Spleen (tissue), 11 donors: ENCODE measurements around the gene DOCK6. TPM values are rescaled to one million over a fixed set of nuclear protein-coding genes. Genes with fewer than 3 reads are reported as not detected.

Source experiments
- DNase-seq: peaks from one replicate; pipeline ENCODE4 v3.0.0-alpha.2; 2020
- H3K27ac ChIP-seq, 8 donors: fragments of 200-600 bp; sonication (generic) in 7 of 8; 1 replicate in 4 of 8; 2 replicates in 4 of 8; pipeline versions ENCODE4 v1.5.0 to v1.8.0; 2016 to 2021; ENCODE audit warnings: inconsistent platforms in 4 of 8, mild to moderate bottlenecking in 4 of 8, moderate library complexity in 1 of 8
- H3K27me3 ChIP-seq, 7 donors: fragments of 200-600 bp; sonication (generic) in 6 of 7; replicated peaks in 1 of 7; 1 replicate in 4 of 7; 2 replicates in 3 of 7; pipeline versions ENCODE4 v1.5.0 to v1.8.0; 2016 to 2021; ENCODE audit warnings: inconsistent platforms in 3 of 7, mild to moderate bottlenecking in 1 of 7
- H3K36me3 ChIP-seq, 6 donors: fragments of 200-600 bp; sonication (generic) in 5 of 6; 1 replicate in 4 of 6; 2 replicates in 2 of 6; pipeline versions ENCODE4 v1.5.0 to v1.8.0; 2016 to 2021; ENCODE audit warnings: inconsistent platforms in 2 of 6
- H3K4me1 ChIP-seq, 6 donors: fragments of 200-600 bp; sonication (generic) in 5 of 6; 1 replicate in 3 of 6; 2 replicates in 3 of 6; pipeline versions ENCODE4 v1.5.0 to v1.8.0; 2016 to 2021; ENCODE audit warnings: inconsistent platforms in 3 of 6
- H3K4me3 ChIP-seq, 8 donors: fragments of 200-600 bp; sonication (generic) in 7 of 8; 1 replicate in 4 of 8; 2 replicates in 4 of 8; pipeline versions ENCODE4 v1.5.0 to v1.8.0; 2016 to 2021; ENCODE audit warnings: inconsistent platforms in 4 of 8, mild to moderate bottlenecking in 4 of 8, moderate library complexity in 2 of 8
- H3K9me3 ChIP-seq, 8 donors: fragments of 200-600 bp; sonication (generic) in 7 of 8; 1 replicate in 4 of 8; 2 replicates in 4 of 8; pipeline versions ENCODE4 v1.5.0 to v1.8.0; 2016 to 2021; ENCODE audit warnings: inconsistent platforms in 4 of 8
- POLR2A ChIP-seq, 3 donors: fragments of 450-650 bp; IDR thresholded peaks; one replicate each; pipeline ENCODE4 v1.5.1; 2017; ENCODE audit warnings: antibody characterized with exemption in 3 of 3, mild to moderate bottlenecking in 1 of 3
- POLR2AphosphoS5 ChIP-seq, 3 donors: sonication (generic); formaldehyde crosslinking; IDR thresholded peaks; one replicate each; pipeline ENCODE4 v1.5.1; 2017; ENCODE audit warnings: antibody characterized with exemption in 3 of 3
- WGBS, 5 donors: extraction: QIAGEN DNeasy Blood & Tissue Kit in 3 of 5; methylation state at CpG; one replicate each; pipeline versions ENCODE4 v1.1.5 to v1.1.7; 2013 to 2018; 5-methylcytosine and 5-hydroxymethylcytosine counted together
- intact Hi-C: fragments of 100-400 bp; cut with DNase I; formaldehyde crosslinking; loops from one replicate; pipeline ENCODE4 v1.15.0; 2023; ENCODE audit warnings: low total_unique reads
- polyA plus RNA-seq, 3 donors: library from polyadenylated mRNA; stranded (reverse); fragments of 200-250 nt; gene quantifications; one replicate each; pipeline ENCODE4 v1.2.1, GENCODE V29; 2013
- total RNA-seq, 7 donors: library from RNA; depleted of rRNA in 3 of 7; stranded (reverse); fragments of >200 nt in 3 of 7; fragmentation: NEBNext Ultra II Directional in 4 of 7; extraction: Animal tissue kit (Norgen Biotek cat#: 25700) in 4 of 7; gene quantifications; one replicate each; pipeline versions ENCODE4 v1.1.0 to v1.2.1, GENCODE V29; 2016 to 2021
- TF ChIP-seq, protein P1 (sequence below), 11 experiments: fragments of 200-600 bp in 7 of 11; fragments of 450-650 bp in 4 of 11; sonication (generic) in 4 of 11; IDR thresholded peaks in 8 of 11; conservative IDR thresholded peaks in 3 of 11; 1 replicate in 7 of 11; 2 replicates in 4 of 11; pipeline versions ENCODE4 v1.4.0 to v1.8.0; 2016 to 2021; ENCODE audit warnings: antibody characterized with exemption in 11 of 11, inconsistent platforms in 4 of 11, mild to moderate bottlenecking in 1 of 11
- donor health status: healthy with polysubstance abuse.
- donor health status: DM: no; HTN: no; CAD: no; lungs with moderate emphysema.
- donor health status: DM: no; HTN: no; CAD: no.
- donor health status: Bipolar disorder and iron deficiency.
- donor health status: healthy.
- donor health status: DM: no; HTN: no; CAD: no.
- donor health status: DM: yes; HTN: yes; CAD: no.

Gene DOCK6
- total and polyA plus RNA-seq, 10 donors: 12.5 to 105 (median 47.7) TPM

DNA sequence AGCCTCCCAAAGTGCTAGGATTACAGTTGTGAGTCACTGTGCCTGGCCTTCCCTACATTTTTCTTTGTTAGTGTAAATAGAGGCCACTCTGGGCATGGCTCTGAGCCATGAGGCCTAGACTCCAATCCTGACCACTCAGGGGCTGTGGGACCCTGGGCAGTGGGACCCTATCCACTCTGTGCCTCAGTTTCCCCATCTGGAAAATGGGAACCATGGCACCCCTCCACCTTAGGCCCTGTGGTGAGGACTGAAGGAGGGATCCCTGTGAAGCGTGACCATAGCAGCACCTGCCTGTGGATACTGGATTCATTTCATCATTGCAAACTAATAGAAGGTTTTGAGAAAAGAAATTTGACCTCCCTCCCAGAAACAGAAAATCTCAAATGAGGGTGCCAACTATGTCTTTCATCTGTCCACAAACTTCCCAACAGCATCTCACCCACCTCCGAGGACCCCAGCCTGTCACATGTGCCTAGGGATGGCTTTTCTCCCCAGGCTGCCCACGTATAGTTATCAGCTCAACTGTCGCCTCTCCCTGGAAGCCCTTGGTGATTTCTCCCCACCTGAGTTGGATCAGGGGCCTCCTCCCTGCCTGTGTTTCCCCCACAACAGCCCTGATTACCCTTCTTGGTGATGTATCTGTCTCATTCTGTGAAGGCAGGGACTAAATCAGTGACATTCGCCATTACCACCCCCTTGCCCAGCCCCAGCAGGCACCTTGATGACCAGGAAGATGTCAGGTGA is 17.3 kb downstream of the DOCK6 start:
- no peak for DNase-seq
- Histone ChIP-seq H3K27me3 (peaks cover 0 to 4% (median 0%) of the 10 kb centered on the region in 7 donors), H3K27ac (peak overlapping the region in 3 of 8 donors; percentile 9 to 27 (median 11)), H3K4me1 (peaks cover 0 to 33% (median 24%) of the 10 kb centered on the region in 6 donors), H3K36me3 (peaks cover 0 to 48% (median 5%) of the 10 kb centered on the region in 6 donors), H3K4me3 (no peak overlapping the region), H3K9me3 (peaks cover 0 to 1% (median under 1%) of the 10 kb centered on the region in 8 donors)
- intact Hi-C loops: loop anchor here (5.0 kb wide), 1 partner anchor 342 kb away; no protein-coding TSS in a partner anchor
- WGBS, 5 donors: 92 to 98% (median 93%) methylated on average over 4 to 5 of the region's 5 CpGs
- TF ChIP-seq POLR2A (IDR thresholded peaks at IDR 0.05) (no peak), POLR2AphosphoS5 (IDR thresholded peaks at IDR 0.05) (no peak)
- TF ChIP-seq, protein P1, sequence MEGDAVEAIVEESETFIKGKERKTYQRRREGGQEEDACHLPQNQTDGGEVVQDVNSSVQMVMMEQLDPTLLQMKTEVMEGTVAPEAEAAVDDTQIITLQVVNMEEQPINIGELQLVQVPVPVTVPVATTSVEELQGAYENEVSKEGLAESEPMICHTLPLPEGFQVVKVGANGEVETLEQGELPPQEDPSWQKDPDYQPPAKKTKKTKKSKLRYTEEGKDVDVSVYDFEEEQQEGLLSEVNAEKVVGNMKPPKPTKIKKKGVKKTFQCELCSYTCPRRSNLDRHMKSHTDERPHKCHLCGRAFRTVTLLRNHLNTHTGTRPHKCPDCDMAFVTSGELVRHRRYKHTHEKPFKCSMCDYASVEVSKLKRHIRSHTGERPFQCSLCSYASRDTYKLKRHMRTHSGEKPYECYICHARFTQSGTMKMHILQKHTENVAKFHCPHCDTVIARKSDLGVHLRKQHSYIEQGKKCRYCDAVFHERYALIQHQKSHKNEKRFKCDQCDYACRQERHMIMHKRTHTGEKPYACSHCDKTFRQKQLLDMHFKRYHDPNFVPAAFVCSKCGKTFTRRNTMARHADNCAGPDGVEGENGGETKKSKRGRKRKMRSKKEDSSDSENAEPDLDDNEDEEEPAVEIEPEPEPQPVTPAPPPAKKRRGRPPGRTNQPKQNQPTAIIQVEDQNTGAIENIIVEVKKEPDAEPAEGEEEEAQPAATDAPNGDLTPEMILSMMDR (IDR thresholded peaks at IDR 0.05 in 8 of 11, conservative IDR thresholded peaks at IDR 0.05 in 3 of 11): no peak

DNA sequence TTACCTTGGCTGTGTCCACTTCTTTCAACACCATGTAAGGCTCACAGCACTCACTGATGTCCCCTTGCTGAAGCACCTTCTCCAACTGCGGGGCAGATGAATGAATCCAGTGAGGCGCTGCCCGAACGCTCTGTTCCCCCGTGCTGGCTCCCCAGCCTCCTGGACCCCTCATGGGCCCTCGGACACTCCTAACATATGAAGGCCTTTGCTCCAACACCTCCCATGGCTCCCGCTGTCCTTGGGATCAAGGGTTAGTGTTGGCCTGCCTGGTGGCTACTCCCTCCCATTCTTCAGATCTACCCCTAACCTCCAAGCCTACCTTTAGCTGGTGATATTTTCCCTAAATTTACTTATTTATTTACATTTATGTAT is 18.5 kb downstream of the DOCK6 start:
- peaks cover 0 to 50% (median 11%) of the 10 kb centered on the region in 6 donors for H3K36me3 ChIP-seq
- intact Hi-C loops: loop anchor here (5.0 kb wide), 1 partner anchor 344 kb away; no protein-coding TSS in a partner anchor
- peaks cover 0 to 13% (median 12%) of the 10 kb centered on the region in 8 donors for H3K9me3 ChIP-seq
- no peak for TF ChIP-seq POLR2A (IDR thresholded peaks at IDR 0.05)
- TF ChIP-seq POLR2AphosphoS5 (IDR thresholded peaks at IDR 0.05): no peak
- 93 to 96% (median 95%) methylated on average over 7 of the region's 7 CpGs for WGBS, 5 donors
- H3K4me1 ChIP-seq: peaks cover 0 to 33% (median 24%) of the 10 kb centered on the region in 6 donors
- H3K4me3 ChIP-seq: peak overlapping the region in 1 of 8 donors; percentile 13
- peak overlapping the region in 4 of 8 donors; percentile 36 to 61 (median 54) for H3K27ac ChIP-seq
- peaks cover 0 to 4% (median 0%) of the 10 kb centered on the region in 7 donors for H3K27me3 ChIP-seq
- DNase-seq: no peak

- Histone ChIP-seq H3K4me3 (peak overlapping the region in 1 of 8 donors; percentile 13), H3K9me3 (peaks cover 0 to 20% (median 17%) of the 10 kb centered on the region in 8 donors), H3K36me3 (peaks cover 0 to 56% (median 12%) of the 10 kb centered on the region in 6 donors), H3K27ac (peak overlapping the region in 5 of 8 donors; percentile 36 to 61 (median 52)), H3K4me1 (peaks cover 0 to 30% (median 22%) of the 10 kb centered on the region in 6 donors), H3K27me3 (peaks cover 0 to 4% (median 0%) of the 10 kb centered on the region in 7 donors)
- intact Hi-C loops: loop anchor here (5.0 kb wide), 1 partner anchor 344 kb away; no protein-coding TSS in a partner anchor
- TF ChIP-seq POLR2A (IDR thresholded peaks at IDR 0.05) (no peak), POLR2AphosphoS5 (IDR thresholded peaks at IDR 0.05) (peak; percentile 58 to 82 (median 80))
- TF ChIP-seq, protein P1 (IDR thresholded peaks at IDR 0.05 in 8 of 11, conservative IDR thresholded peaks at IDR 0.05 in 3 of 11): peak; percentile 39 to 94 (median 82)
- DNase-seq: peak; percentile 95
- 33 to 44% (median 34%) methylated on average over 32 to 47 of the region's 48 CpGs for WGBS, 5 donors
Measured at GRCh38 chr19:11242864-11243797, 19.2 kb downstream of the DOCK6 start.

- WGBS, 5 donors: 87 to 93% (median 90%) methylated on average over 10 to 11 of the region's 11 CpGs
- Histone ChIP-seq H3K36me3 (peaks cover 0 to 60% (median 12%) of the 10 kb centered on the region in 6 donors), H3K4me3 (no peak overlapping the region), H3K4me1 (peaks cover 0 to 19% (median 12%) of the 10 kb centered on the region in 6 donors), H3K27ac (no peak overlapping the region), H3K9me3 (peaks cover 0 to 23% (median 18%) of the 10 kb centered on the region in 8 donors), H3K27me3 (peaks cover 0 to 4% (median 0%) of the 10 kb centered on the region in 7 donors)
- intact Hi-C loops: loop anchor here (5.0 kb wide), 1 partner anchor 345 kb away; no protein-coding TSS in a partner anchor
- no peak for TF ChIP-seq POLR2AphosphoS5 (IDR thresholded peaks at IDR 0.05)
- TF ChIP-seq, protein P1 (IDR thresholded peaks at IDR 0.05 in 8 of 11, conservative IDR thresholded peaks at IDR 0.05 in 3 of 11): no peak
- no peak for TF ChIP-seq POLR2A (IDR thresholded peaks at IDR 0.05)
- DNase-seq: no peak
Measured at GRCh38 chr19:11242025-11242424, 20.3 kb downstream of the DOCK6 start.
